Vagina (tissue), 2 donors: ENCODE data around the gene REM2.

Experiments used
- POLR2A ChIP-seq, 2 donors: fragments of 450-650 bp; IDR thresholded peaks; one replicate each; pipeline ENCODE4 v1.6.1; 2017; ENCODE audit warnings: antibody characterized with exemption in 2 of 2, mild to moderate bottlenecking in 2 of 2, moderate library complexity in 2 of 2
- POLR2AphosphoS5 ChIP-seq, 2 donors: sonication (generic); formaldehyde crosslinking; IDR thresholded peaks; one replicate each; pipeline ENCODE4 v1.9.0; 2017; ENCODE audit warnings: antibody characterized with exemption in 2 of 2, mild to moderate bottlenecking in 2 of 2, low read depth in 1 of 2; ENCODE audit not compliant: insufficient read depth in 1 of 2
- TF ChIP-seq, protein P1 (sequence below), 3 experiments: fragments of 450-650 bp in 2 of 3; fragments of 200-600 bp in 1 of 3; sonication (generic) in 1 of 3; IDR thresholded peaks; one replicate each; pipeline ENCODE4 v1.5.1; 2017 to 2019; ENCODE audit warnings: antibody characterized with exemption in 3 of 3, mild to moderate bottlenecking in 2 of 3, moderate library complexity in 2 of 3

GRCh38 chr14:22842211-22843122 is 40.6 kb upstream of the REM2 start:
- TF ChIP-seq, protein P1, sequence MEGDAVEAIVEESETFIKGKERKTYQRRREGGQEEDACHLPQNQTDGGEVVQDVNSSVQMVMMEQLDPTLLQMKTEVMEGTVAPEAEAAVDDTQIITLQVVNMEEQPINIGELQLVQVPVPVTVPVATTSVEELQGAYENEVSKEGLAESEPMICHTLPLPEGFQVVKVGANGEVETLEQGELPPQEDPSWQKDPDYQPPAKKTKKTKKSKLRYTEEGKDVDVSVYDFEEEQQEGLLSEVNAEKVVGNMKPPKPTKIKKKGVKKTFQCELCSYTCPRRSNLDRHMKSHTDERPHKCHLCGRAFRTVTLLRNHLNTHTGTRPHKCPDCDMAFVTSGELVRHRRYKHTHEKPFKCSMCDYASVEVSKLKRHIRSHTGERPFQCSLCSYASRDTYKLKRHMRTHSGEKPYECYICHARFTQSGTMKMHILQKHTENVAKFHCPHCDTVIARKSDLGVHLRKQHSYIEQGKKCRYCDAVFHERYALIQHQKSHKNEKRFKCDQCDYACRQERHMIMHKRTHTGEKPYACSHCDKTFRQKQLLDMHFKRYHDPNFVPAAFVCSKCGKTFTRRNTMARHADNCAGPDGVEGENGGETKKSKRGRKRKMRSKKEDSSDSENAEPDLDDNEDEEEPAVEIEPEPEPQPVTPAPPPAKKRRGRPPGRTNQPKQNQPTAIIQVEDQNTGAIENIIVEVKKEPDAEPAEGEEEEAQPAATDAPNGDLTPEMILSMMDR (IDR thresholded peaks at IDR 0.05), result no peak
- TF ChIP-seq POLR2A (IDR thresholded peaks at IDR 0.05) (no peak), POLR2AphosphoS5 (IDR thresholded peaks at IDR 0.05; ENCODE audit: insufficient read depth in 1 of 2, low read depth in 1 of 2) (peak in 1 of 2 donors; percentile 14)
